ENCODE results near the gene TTC24.
"Not testable (repeated sequence)": the region's sequence is repeated elsewhere in the genome, so short reads cannot be mapped to it uniquely, and the experiment has no call there.

The TTC24 gene

GRCh38 chr1:156587927-156588326 lies 8.4 kb downstream of the TTC24 start:
- not testable (repeated sequence) for H3K27ac ChIP-seq (ENCODE audit: low read depth, low read length); H3K36me3 ChIP-seq (ENCODE audit: control insufficient read depth, insufficient read depth, low read length); H3K27me3 ChIP-seq (ENCODE audit: control insufficient read depth, insufficient read depth, low read length); H3K9me3 ChIP-seq (ENCODE audit: control insufficient read depth, insufficient read depth, low read length); H3K4me3 ChIP-seq (ENCODE audit: low read depth, low read length); H3K9ac ChIP-seq (ENCODE audit: low read depth, low read length)
- peaks cover 17% of the 10 kb centered on the region for H3K4me1 ChIP-seq (ENCODE audit: control insufficient read depth, insufficient read depth, low read length)

- Histone ChIP-seq H3K9me3 (ENCODE audit: control insufficient read depth, insufficient read depth, low read length) (no peaks in the 10 kb centered on the region), H3K4me1 (ENCODE audit: control insufficient read depth, insufficient read depth, low read length) (peaks cover 13% of the 10 kb centered on the region), H3K36me3 (ENCODE audit: control insufficient read depth, insufficient read depth, low read length) (peaks cover 21% of the 10 kb centered on the region), H3K4me3 (ENCODE audit: low read depth, low read length) (no peak overlapping the region), H3K27me3 (ENCODE audit: control insufficient read depth, insufficient read depth, low read length) (no peaks in the 10 kb centered on the region), H3K9ac (ENCODE audit: low read depth, low read length) (no peak overlapping the region), H3K27ac (ENCODE audit: low read depth, low read length) (no peak overlapping the region)
Observed at GRCh38 chr1:156589546-156589945, 10.0 kb downstream of the TTC24 start.

- no peaks in the 10 kb centered on the region for H3K9me3 ChIP-seq (ENCODE audit: control insufficient read depth, insufficient read depth, low read length)
- H3K27me3 ChIP-seq (ENCODE audit: control insufficient read depth, insufficient read depth, low read length): no peaks in the 10 kb centered on the region
- H3K36me3 ChIP-seq (ENCODE audit: control insufficient read depth, insufficient read depth, low read length): peaks cover 32% of the 10 kb centered on the region
- peaks cover 7% of the 10 kb centered on the region; the same call in 1 of the 2 replicates for H3K4me1 ChIP-seq (ENCODE audit: control insufficient read depth, insufficient read depth, low read length)
- H3K27ac ChIP-seq (ENCODE audit: low read depth, low read length): peak overlapping the region; percentile 36
- peak overlapping the region; percentile 94 for H3K4me3 ChIP-seq (ENCODE audit: low read depth, low read length)
- H3K9ac ChIP-seq (ENCODE audit: low read depth, low read length): no peak overlapping the region
Observed at GRCh38 chr1:156590326-156591180, 11.0 kb downstream of the TTC24 start.

GRCh38 chr1:156591181-156591431 lies 11.6 kb downstream of the TTC24 start:
- peak overlapping the region; percentile 10; the same call in 1 of the 2 replicates for H3K9ac ChIP-seq (ENCODE audit: low read depth, low read length)
- H3K4me3 ChIP-seq (ENCODE audit: low read depth, low read length): peak overlapping the region; percentile 94
- H3K4me1 ChIP-seq (ENCODE audit: control insufficient read depth, insufficient read depth, low read length): peaks cover 7% of the 10 kb centered on the region; the same call in 1 of the 2 replicates
- H3K27me3 ChIP-seq (ENCODE audit: control insufficient read depth, insufficient read depth, low read length): no peaks in the 10 kb centered on the region
- peaks cover 37% of the 10 kb centered on the region for H3K36me3 ChIP-seq (ENCODE audit: control insufficient read depth, insufficient read depth, low read length)
- peak overlapping the region; percentile 36 for H3K27ac ChIP-seq (ENCODE audit: low read depth, low read length)
- H3K9me3 ChIP-seq (ENCODE audit: control insufficient read depth, insufficient read depth, low read length): no peaks in the 10 kb centered on the region

GRCh38 chr1:156591432-156592157 lies 12.1 kb downstream of the TTC24 start, which contains the start of gene NAXE:
TSS of gene NAXE (plus strand) at chr1:156591776. CDS start at chr1:156591805, 29 bp downstream.
- Histone ChIP-seq H3K27me3 (ENCODE audit: control insufficient read depth, insufficient read depth, low read length) (no peaks in the 10 kb centered on the region), H3K4me1 (ENCODE audit: control insufficient read depth, insufficient read depth, low read length) (peaks cover 7% of the 10 kb centered on the region; the same call in 1 of the 2 replicates), H3K9ac (ENCODE audit: low read depth, low read length) (peak within 1 kb of the TSS; percentile 63), H3K36me3 (ENCODE audit: control insufficient read depth, insufficient read depth, low read length) (peaks cover 42% of the 10 kb centered on the region), H3K4me3 (ENCODE audit: low read depth, low read length) (peak within 1 kb of the TSS; percentile 94), H3K27ac (ENCODE audit: low read depth, low read length) (peak within 1 kb of the TSS; percentile 73), H3K9me3 (ENCODE audit: control insufficient read depth, insufficient read depth, low read length) (no peaks in the 10 kb centered on the region)

- peaks cover 49% of the 10 kb centered on the region for H3K36me3 ChIP-seq (ENCODE audit: control insufficient read depth, insufficient read depth, low read length)
- H3K27me3 ChIP-seq (ENCODE audit: control insufficient read depth, insufficient read depth, low read length): no peaks in the 10 kb centered on the region
- H3K9ac ChIP-seq (ENCODE audit: low read depth, low read length): peak overlapping the region; percentile 63
- peak overlapping the region; percentile 94 for H3K4me3 ChIP-seq (ENCODE audit: low read depth, low read length)
- no peaks in the 10 kb centered on the region for H3K9me3 ChIP-seq (ENCODE audit: control insufficient read depth, insufficient read depth, low read length)
- peaks cover 7% of the 10 kb centered on the region; the same call in 1 of the 2 replicates for H3K4me1 ChIP-seq (ENCODE audit: control insufficient read depth, insufficient read depth, low read length)
- H3K27ac ChIP-seq (ENCODE audit: low read depth, low read length): peak overlapping the region; percentile 73
Observed at GRCh38 chr1:156592158-156592909, 12.8 kb downstream of the TTC24 start.

DNA sequence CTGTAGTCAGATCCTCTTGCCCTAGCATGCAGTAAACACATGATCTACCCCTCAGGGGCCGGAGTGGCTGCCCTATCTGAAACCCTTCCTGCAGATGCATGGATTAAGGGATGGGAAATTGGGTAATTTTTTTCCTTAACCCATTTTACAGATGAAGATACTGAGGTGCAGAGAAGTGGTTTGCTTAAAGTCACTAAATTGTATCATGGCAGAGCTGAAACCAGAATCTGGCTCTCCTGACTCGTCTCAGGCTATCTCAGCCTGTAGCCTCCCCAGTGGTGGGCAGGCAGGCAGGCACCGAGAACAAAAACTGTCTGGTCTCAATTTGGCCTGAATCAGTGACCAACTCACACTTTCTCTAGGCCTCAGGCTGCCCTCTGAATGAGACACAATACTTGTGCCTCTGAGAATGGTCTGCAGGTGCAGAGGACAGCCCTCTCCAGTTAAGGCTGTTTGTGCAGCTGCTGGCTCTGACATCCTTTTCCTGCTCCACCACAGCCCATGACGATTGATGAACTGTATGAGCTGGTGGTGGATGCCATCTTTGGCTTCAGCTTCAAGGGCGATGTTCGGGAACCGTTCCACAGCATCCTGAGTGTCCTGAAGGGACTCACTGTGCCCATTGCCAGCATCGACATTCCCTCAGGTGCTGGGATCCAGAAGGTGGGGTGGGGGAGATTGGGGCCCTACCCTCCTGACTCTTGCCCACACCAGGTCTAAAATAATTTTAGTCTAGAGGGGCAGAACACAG lies 13.6 kb downstream of the TTC24 start:
- peaks cover 57% of the 10 kb centered on the region for H3K36me3 ChIP-seq (ENCODE audit: control insufficient read depth, insufficient read depth, low read length)
- peak overlapping the region; percentile 94 for H3K4me3 ChIP-seq (ENCODE audit: low read depth, low read length)
- H3K27ac ChIP-seq (ENCODE audit: low read depth, low read length): no peak overlapping the region
- H3K27me3 ChIP-seq (ENCODE audit: control insufficient read depth, insufficient read depth, low read length): no peaks in the 10 kb centered on the region
- H3K9ac ChIP-seq (ENCODE audit: low read depth, low read length): no peak overlapping the region
- peaks cover 7% of the 10 kb centered on the region; the same call in 1 of the 2 replicates for H3K4me1 ChIP-seq (ENCODE audit: control insufficient read depth, insufficient read depth, low read length)
- no peaks in the 10 kb centered on the region for H3K9me3 ChIP-seq (ENCODE audit: control insufficient read depth, insufficient read depth, low read length)

DNA sequence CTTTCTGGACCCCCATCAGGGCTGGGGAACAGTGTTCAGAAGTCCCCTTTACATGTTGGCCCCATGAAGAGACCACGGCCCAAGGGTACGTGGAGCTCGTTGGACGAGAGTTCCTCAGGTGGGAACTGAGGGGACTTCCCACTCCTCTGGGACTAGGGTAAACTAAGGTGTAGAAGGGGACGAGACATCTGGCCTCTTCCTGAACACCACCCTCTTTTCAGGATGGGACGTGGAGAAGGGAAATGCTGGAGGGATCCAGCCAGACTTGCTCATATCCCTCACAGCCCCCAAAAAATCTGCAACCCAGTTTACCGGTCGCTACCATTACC lies 14.1 kb downstream of the TTC24 start:
- H3K4me3 ChIP-seq (ENCODE audit: low read depth, low read length): no peak overlapping the region
- H3K27ac ChIP-seq (ENCODE audit: low read depth, low read length): no peak overlapping the region
- H3K9ac ChIP-seq (ENCODE audit: low read depth, low read length): no peak overlapping the region
- no peaks in the 10 kb centered on the region for H3K9me3 ChIP-seq (ENCODE audit: control insufficient read depth, insufficient read depth, low read length)
- peaks cover 7% of the 10 kb centered on the region; the same call in 1 of the 2 replicates for H3K4me1 ChIP-seq (ENCODE audit: control insufficient read depth, insufficient read depth, low read length)
- no peaks in the 10 kb centered on the region for H3K27me3 ChIP-seq (ENCODE audit: control insufficient read depth, insufficient read depth, low read length)
- H3K36me3 ChIP-seq (ENCODE audit: control insufficient read depth, insufficient read depth, low read length): peaks cover 62% of the 10 kb centered on the region

DNA sequence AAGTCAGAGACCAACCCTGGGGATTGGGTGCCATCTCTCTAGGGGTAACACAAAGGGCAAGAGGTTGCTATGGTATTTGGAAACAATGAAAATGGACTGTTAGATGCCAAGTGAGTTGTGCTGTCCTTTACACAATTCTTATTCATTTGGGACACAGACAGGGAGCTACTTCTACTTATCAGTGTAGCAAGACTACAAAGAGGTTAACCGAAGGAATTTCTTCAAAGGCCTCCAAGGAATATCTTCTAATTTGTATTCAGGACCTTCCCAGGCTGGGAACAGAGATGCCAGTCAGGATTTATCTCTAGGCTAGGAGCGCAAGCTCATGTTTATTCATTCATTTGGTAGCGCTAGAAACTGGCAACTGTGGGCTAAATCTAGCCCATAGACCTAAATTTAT lies 14.7 kb downstream of the TTC24 start:
- H3K9ac ChIP-seq (ENCODE audit: low read depth, low read length): no peak overlapping the region
- H3K4me3 ChIP-seq (ENCODE audit: low read depth, low read length): no peak overlapping the region
- no peak overlapping the region for H3K27ac ChIP-seq (ENCODE audit: low read depth, low read length)
- H3K9me3 ChIP-seq (ENCODE audit: control insufficient read depth, insufficient read depth, low read length): no peaks in the 10 kb centered on the region
- peaks cover 68% of the 10 kb centered on the region for H3K36me3 ChIP-seq (ENCODE audit: control insufficient read depth, insufficient read depth, low read length)
- no peaks in the 10 kb centered on the region for H3K27me3 ChIP-seq (ENCODE audit: control insufficient read depth, insufficient read depth, low read length)
- peaks cover 7% of the 10 kb centered on the region; the same call in 1 of the 2 replicates for H3K4me1 ChIP-seq (ENCODE audit: control insufficient read depth, insufficient read depth, low read length)

DNA sequence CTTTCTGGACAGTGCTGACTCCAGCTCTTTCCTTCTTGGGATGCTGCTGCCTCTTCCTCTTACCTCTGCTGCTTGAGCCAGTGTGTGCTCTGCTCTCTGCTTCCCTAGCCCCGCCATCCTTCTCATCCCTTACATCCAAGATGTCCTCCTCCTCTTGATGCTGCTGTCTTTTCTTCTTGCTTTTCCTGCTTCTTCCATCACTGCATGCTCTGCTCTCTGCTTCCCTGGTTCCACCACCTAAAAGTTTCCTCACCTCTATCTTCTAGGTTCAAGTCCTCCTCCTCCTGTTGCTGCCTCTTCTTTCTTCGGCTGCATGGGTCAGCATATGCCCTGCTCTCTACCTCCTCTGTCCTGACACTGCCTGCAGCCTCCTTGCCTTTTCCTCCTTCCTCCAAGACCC lies 15.5 kb downstream of the TTC24 start:
- Histone ChIP-seq H3K27ac (ENCODE audit: low read depth, low read length) (no peak overlapping the region), H3K4me1 (ENCODE audit: control insufficient read depth, insufficient read depth, low read length) (peaks cover 7% of the 10 kb centered on the region; the same call in 1 of the 2 replicates), H3K9me3 (ENCODE audit: control insufficient read depth, insufficient read depth, low read length) (no peaks in the 10 kb centered on the region), H3K9ac (ENCODE audit: low read depth, low read length) (no peak overlapping the region), H3K4me3 (ENCODE audit: low read depth, low read length) (no peak overlapping the region), H3K36me3 (ENCODE audit: control insufficient read depth, insufficient read depth, low read length) (peaks cover 74% of the 10 kb centered on the region), H3K27me3 (ENCODE audit: control insufficient read depth, insufficient read depth, low read length) (no peaks in the 10 kb centered on the region)
